ENCODE measurements around the gene AOPEP. TPM values are rescaled to one million over a fixed set of nuclear protein-coding genes. Genes with fewer than 3 reads are reported as not detected.

Gene AOPEP
- total and polyA plus RNA-seq, 9 of the 15 experiments (the other 6 are each of a cell fraction or from before 2014, with no cell fraction given), result 4.5 to 19.3 (median 13.5) TPM

GRCh38 chr9:95025213-95026147 lies 299.0 kb downstream of the AOPEP start (continued):
- TF ChIP-seq RREB1 (CRISPR knock-in tag; IDR thresholded peaks at IDR 0.05), result no peak
- no peak for TF ChIP-seq PBX2 (CRISPR knock-in tag; IDR thresholded peaks at IDR 0.05; ENCODE audit: low read depth)
- TF ChIP-seq PBX2 (tag; conservative IDR thresholded peaks at IDR 0.05; ENCODE audit: low read depth), result 0 out of 2 replicates have a peak, but pooled peaks have one; percentile 21
- peak; percentile 66 for TF ChIP-seq THRA (IDR thresholded peaks at IDR 0.05)
- no peak for TF ChIP-seq ZNF551 (CRISPR knock-in tag; IDR thresholded peaks at IDR 0.05)
- peak; percentile 35 to 47; a peak in 2 of 4 replicates for TF ChIP-seq KDM1A (IDR thresholded peaks at IDR 0.05)
- 0 out of 2 replicates have a peak, but pooled peaks have one; percentile 10 for TF ChIP-seq MAFG (tag; conservative IDR thresholded peaks at IDR 0.05)
- TF ChIP-seq SETDB1 (IDR thresholded peaks at IDR 0.05; ENCODE audit: low read length), result no peak
- TF ChIP-seq MEIS2 (IDR thresholded peaks at IDR 0.05; ENCODE audit: partially characterized antibody), result peak; percentile 3
- no peak for TF ChIP-seq HMGXB4 (CRISPR knock-in tag; IDR thresholded peaks at IDR 0.05)
- no peak for TF ChIP-seq FOXP1 (CRISPR knock-in tag; IDR thresholded peaks at IDR 0.05)
- no peak for TF ChIP-seq TARDBP (IDR thresholded peaks at IDR 0.05)
- TF ChIP-seq DLX4 (CRISPR knock-in tag; IDR thresholded peaks at IDR 0.05), result no peak
- TF ChIP-seq RB1 (IDR thresholded peaks at IDR 0.05; ENCODE audit: low read depth), result no peak

Data from K562 (cell line).